Ascending aorta (tissue), 2 donors: ENCODE data around the gene CPSF7. TPM values are rescaled to one million over a fixed set of nuclear protein-coding genes. Genes with fewer than 3 reads are reported as not detected.

Experiments used
- DNase-seq, 2 donors: peaks; one replicate each; pipeline ENCODE4 v3.0.0-alpha.2; 2019; ENCODE audit warnings: low spot score in 2 of 2
- H3K27ac ChIP-seq, 2 donors: fragments of 200-600 bp; sonication (generic); one replicate each; pipeline ENCODE4 v1.5.1; 2016 to 2017; ENCODE audit warnings: mild to moderate bottlenecking in 1 of 2
- H3K27me3 ChIP-seq: fragments of 200-600 bp; sonication (generic); one replicate; pipeline ENCODE4 v1.5.1; 2017
- H3K36me3 ChIP-seq, 2 donors: fragments of 200-600 bp; sonication (generic); one replicate each; pipeline ENCODE4 v1.5.1; 2016
- H3K4me1 ChIP-seq, 2 donors: fragments of 200-600 bp; sonication (generic); one replicate each; pipeline ENCODE4 v1.5.1; 2016 to 2017; ENCODE audit warnings: mild to moderate bottlenecking in 1 of 2
- H3K4me3 ChIP-seq, 2 donors: fragments of 200-600 bp; sonication (generic); one replicate each; pipeline ENCODE4 v1.5.1; 2016 to 2017; ENCODE audit warnings: mild to moderate bottlenecking in 1 of 2
- H3K9me3 ChIP-seq, 2 donors: fragments of 200-600 bp; sonication (generic); one replicate each; pipeline ENCODE4 v1.5.1; 2016
- CTCF ChIP-seq, 3 experiments: fragments of 200-600 bp in 2 of 3; fragments of 450-650 bp in 1 of 3; sonication (generic) in 2 of 3; IDR thresholded peaks; one replicate each; pipeline ENCODE4 v1.5.1; 2016 to 2019; ENCODE audit warnings: antibody characterized with exemption in 3 of 3, mild to moderate bottlenecking in 1 of 3, moderate library complexity in 1 of 3
- intact Hi-C: fragments of 100-400 bp; cut with DNase I; formaldehyde crosslinking; loops from one replicate; pipeline ENCODE4 v1.15.1; 2023
- total RNA-seq: library from RNA; depleted of rRNA; stranded (reverse); fragments of >200 nt; gene quantifications from one replicate; pipeline ENCODE4 v1.1.0, GENCODE V29; 2016

CPSF7 gene
- total RNA-seq, 1 donor from 2014 or later: 22.9 TPM

GRCh38 chr11:61370349-61371005 lies 59.3 kb downstream of the CPSF7 start:
- no peaks in the 10 kb centered on the region for H3K4me1 ChIP-seq
- no peak for DNase-seq
- peaks cover 41 to 55% of the 10 kb centered on the region in 2 donors for H3K36me3 ChIP-seq
- H3K27ac ChIP-seq: peak overlapping the region; percentile 20 to 50
- H3K27me3 ChIP-seq: no peaks in the 10 kb centered on the region
- no peak overlapping the region for H3K4me3 ChIP-seq
- intact Hi-C loops: no loop called here
- no peaks in the 10 kb centered on the region for H3K9me3 ChIP-seq
- TF ChIP-seq CTCF (IDR thresholded peaks at IDR 0.05): no peak

- Histone ChIP-seq H3K27me3 (no peaks in the 10 kb centered on the region), H3K36me3 (peaks cover 48 to 63% of the 10 kb centered on the region in 2 donors), H3K9me3 (no peaks in the 10 kb centered on the region), H3K27ac (peak overlapping the region; percentile 20 to 50), H3K4me3 (no peak overlapping the region), H3K4me1 (no peaks in the 10 kb centered on the region)
- no peak for TF ChIP-seq CTCF (IDR thresholded peaks at IDR 0.05)
- intact Hi-C loops: no loop called here
- no peak for DNase-seq
These were observed 60.1 kb downstream of the CPSF7 start for GRCh38 chr11:61369372-61370348.

DNA sequence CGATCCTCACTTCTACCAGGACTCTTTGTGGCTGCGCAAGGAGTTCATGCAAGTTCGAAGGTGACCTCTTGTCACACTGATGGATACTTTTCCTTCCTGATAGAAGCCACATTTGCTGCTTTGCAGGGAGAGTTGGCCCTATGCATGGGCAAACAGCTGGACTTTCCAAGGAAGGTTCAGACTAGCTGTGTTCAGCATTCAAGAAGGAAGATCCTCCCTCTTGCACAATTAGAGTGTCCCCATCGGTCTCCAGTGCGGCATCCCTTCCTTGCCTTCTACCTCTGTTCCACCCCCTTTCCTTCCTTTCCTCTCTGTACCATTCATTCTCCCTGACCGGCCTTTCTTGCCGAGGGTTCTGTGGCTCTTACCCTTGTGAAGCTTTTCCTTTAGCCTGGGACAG lies 61.1 kb downstream of the CPSF7 start:
- no peak for TF ChIP-seq CTCF (IDR thresholded peaks at IDR 0.05)
- Histone ChIP-seq H3K4me3 (no peak overlapping the region), H3K27ac (no peak overlapping the region), H3K36me3 (peaks cover 53 to 71% of the 10 kb centered on the region in 2 donors), H3K9me3 (no peaks in the 10 kb centered on the region), H3K27me3 (no peaks in the 10 kb centered on the region), H3K4me1 (no peaks in the 10 kb centered on the region)
- DNase-seq: no peak
- intact Hi-C loops: no loop called here

DNA sequence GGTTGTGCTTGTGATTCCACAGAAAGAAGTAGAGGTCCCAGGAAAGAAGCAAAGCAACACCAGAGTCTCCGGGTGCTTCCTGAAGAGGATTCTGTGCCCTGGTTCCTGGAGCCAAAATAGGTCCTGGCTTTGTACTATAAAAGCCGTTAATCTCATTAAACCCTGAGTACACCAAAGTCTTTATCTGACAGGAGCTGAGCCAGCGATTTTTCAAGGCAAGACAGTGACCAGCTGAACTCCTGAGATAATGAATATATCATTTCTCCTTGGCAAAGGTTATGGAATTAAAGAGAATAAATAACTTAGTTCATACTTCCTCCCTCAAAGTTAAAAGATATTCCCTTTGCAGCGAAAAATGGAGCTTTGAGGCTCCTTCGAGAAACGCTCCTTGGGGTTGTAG lies 62.4 kb downstream of the CPSF7 start:
- Histone ChIP-seq H3K27ac (no peak overlapping the region), H3K27me3 (no peaks in the 10 kb centered on the region), H3K9me3 (no peaks in the 10 kb centered on the region), H3K4me3 (no peak overlapping the region), H3K4me1 (no peaks in the 10 kb centered on the region), H3K36me3 (peaks cover 53 to 71% of the 10 kb centered on the region in 2 donors)
- intact Hi-C loops: no loop called here
- no peak for DNase-seq
- no peak for TF ChIP-seq CTCF (IDR thresholded peaks at IDR 0.05)

GRCh38 chr11:61364012-61364675 lies 65.6 kb downstream of the CPSF7 start:
- intact Hi-C loops: no loop called here
- Histone ChIP-seq H3K27me3 (no peaks in the 10 kb centered on the region), H3K4me1 (peaks cover 0 to 9% of the 10 kb centered on the region in 2 donors), H3K9me3 (no peaks in the 10 kb centered on the region), H3K27ac (no peak overlapping the region), H3K36me3 (peaks cover 48 to 53% of the 10 kb centered on the region in 2 donors), H3K4me3 (no peak overlapping the region)
- DNase-seq: no peak
- TF ChIP-seq CTCF (IDR thresholded peaks at IDR 0.05): no peak
